Tibial nerve (tissue), 4 donors: ENCODE results near the gene LONP1. TPM values are rescaled to one million over a fixed set of nuclear protein-coding genes. Genes with fewer than 3 reads are reported as not detected.

ENCODE experiments used
- DNase-seq, 2 donors: peaks; one replicate each; pipeline ENCODE4 v3.0.0-alpha.2; 2019; ENCODE audit warnings: low spot score in 2 of 2
- H3K27ac ChIP-seq, 4 donors: fragments of 200-600 bp; sonication (generic) in 3 of 4; one replicate each; pipeline ENCODE4 v1.5.1; 2017 to 2019; ENCODE audit warnings: mild to moderate bottlenecking in 1 of 4
- H3K27me3 ChIP-seq, 2 donors: fragments of 200-600 bp; sonication (generic) in 1 of 2; one replicate each; pipeline versions ENCODE4 v1.5.1 to v1.6.0; 2017 to 2019
- H3K36me3 ChIP-seq, 3 donors: fragments of 200-600 bp; sonication (generic); one replicate each; pipeline ENCODE4 v1.5.1; 2018 to 2019
- H3K4me1 ChIP-seq, 4 donors: fragments of 200-600 bp; sonication (generic) in 3 of 4; one replicate each; pipeline ENCODE4 v1.5.1; 2017 to 2019
- H3K4me3 ChIP-seq, 4 donors: fragments of 200-600 bp; sonication (generic) in 3 of 4; one replicate each; pipeline ENCODE4 v1.5.1; 2017 to 2019; ENCODE audit warnings: mild to moderate bottlenecking in 1 of 4, moderate library complexity in 1 of 4
- H3K9me3 ChIP-seq, 4 donors: fragments of 200-600 bp; sonication (generic) in 3 of 4; one replicate each; pipeline ENCODE4 v1.5.1; 2017 to 2019
- EP300 ChIP-seq, 2 donors: sonication (generic); formaldehyde crosslinking; IDR thresholded peaks; one replicate each; pipeline ENCODE4 v1.6.1; 2017; ENCODE audit warnings: antibody characterized with exemption in 2 of 2, mild to moderate bottlenecking in 1 of 2
- POLR2A ChIP-seq, 2 donors: fragments of 450-650 bp; IDR thresholded peaks; one replicate each; pipeline ENCODE4 v1.6.1; 2017; ENCODE audit warnings: antibody characterized with exemption in 2 of 2, mild to moderate bottlenecking in 2 of 2, moderate library complexity in 2 of 2
- WGBS, 2 donors: methylation state at CpG; one replicate each; pipeline ENCODE4 v1.1.5; 2018; 5-methylcytosine and 5-hydroxymethylcytosine counted together
- total RNA-seq, 4 donors: library from RNA; depleted of rRNA; stranded (reverse); fragments of >200 nt; gene quantifications; one replicate each; pipeline ENCODE4 v1.1.0, GENCODE V29; 2016
- TF ChIP-seq, protein P1 (sequence below), 5 experiments: fragments of 200-600 bp in 3 of 5; fragments of 450-650 bp in 2 of 5; sonication (generic) in 3 of 5; IDR thresholded peaks; one replicate each; pipeline ENCODE4 v1.5.1; 2016 to 2019; ENCODE audit warnings: antibody characterized with exemption in 5 of 5, mild to moderate bottlenecking in 3 of 5, moderate library complexity in 2 of 5

Gene LONP1
- total RNA-seq, 4 donors from 2014 or later: 107 to 116 (median 110) TPM

DNA sequence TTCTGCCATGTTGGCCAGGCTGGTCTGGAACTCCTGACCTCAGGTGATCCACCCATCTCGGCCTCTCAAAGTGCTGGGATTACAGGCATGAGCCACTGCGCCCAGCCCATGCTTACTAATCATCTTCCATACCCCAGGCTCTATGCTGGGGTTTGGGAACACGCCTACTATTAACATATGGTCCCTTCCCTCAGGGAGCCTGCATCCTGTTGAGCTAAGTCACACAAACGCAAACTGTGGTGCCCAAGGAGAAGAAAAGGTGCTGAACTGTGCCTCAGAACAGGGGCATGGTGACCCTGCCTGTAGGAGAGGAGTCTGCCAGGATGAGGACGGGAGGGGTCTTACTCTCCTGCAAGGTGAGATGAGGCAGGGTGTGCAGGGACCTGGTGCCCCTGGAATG lies 45.2 kb downstream of the LONP1 start:
- DNase-seq: no peak

DNA sequence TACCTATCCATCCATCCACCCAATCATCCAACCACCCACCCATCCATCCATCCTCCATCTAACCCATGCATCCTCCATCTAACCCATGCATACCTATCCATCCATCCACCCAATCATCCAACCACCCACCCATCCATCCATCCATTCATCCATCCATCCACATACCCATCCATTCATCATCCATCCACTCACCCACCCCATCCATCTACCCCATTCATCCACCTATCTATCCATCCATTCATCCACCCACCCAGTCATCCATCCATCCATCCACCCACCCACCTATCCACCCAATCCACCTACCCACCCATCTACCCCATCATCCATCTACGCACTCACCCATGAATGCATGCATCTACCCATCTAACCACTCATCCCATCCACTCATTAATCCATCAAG lies 46.2 kb downstream of the LONP1 start:
- H3K36me3 ChIP-seq: peaks cover 0 to 49% (median 0%) of the 10 kb centered on the region in 3 donors
- no peak for DNase-seq
- no peak overlapping the region for H3K4me3 ChIP-seq
- no peaks in the 10 kb centered on the region for H3K9me3 ChIP-seq
- H3K4me1 ChIP-seq: peaks cover 0 to 7% (median 0%) of the 10 kb centered on the region in 4 donors
- 100% methylated on average over 1 of the region's 1 CpG for WGBS, 2 donors
- TF ChIP-seq EP300 (IDR thresholded peaks at IDR 0.05): no peak
- TF ChIP-seq, protein P1, sequence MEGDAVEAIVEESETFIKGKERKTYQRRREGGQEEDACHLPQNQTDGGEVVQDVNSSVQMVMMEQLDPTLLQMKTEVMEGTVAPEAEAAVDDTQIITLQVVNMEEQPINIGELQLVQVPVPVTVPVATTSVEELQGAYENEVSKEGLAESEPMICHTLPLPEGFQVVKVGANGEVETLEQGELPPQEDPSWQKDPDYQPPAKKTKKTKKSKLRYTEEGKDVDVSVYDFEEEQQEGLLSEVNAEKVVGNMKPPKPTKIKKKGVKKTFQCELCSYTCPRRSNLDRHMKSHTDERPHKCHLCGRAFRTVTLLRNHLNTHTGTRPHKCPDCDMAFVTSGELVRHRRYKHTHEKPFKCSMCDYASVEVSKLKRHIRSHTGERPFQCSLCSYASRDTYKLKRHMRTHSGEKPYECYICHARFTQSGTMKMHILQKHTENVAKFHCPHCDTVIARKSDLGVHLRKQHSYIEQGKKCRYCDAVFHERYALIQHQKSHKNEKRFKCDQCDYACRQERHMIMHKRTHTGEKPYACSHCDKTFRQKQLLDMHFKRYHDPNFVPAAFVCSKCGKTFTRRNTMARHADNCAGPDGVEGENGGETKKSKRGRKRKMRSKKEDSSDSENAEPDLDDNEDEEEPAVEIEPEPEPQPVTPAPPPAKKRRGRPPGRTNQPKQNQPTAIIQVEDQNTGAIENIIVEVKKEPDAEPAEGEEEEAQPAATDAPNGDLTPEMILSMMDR (IDR thresholded peaks at IDR 0.05): no peak
- TF ChIP-seq POLR2A (IDR thresholded peaks at IDR 0.05): no peak
- H3K27me3 ChIP-seq: no peaks in the 10 kb centered on the region
- H3K27ac ChIP-seq: no peak overlapping the region

More for the DNA sequence above, 45.2 kb downstream of the LONP1 start:
- Histone ChIP-seq H3K4me3 (no peak overlapping the region), H3K27ac (no peak overlapping the region), H3K36me3 (peaks cover 0 to 40% (median 0%) of the 10 kb centered on the region in 3 donors), H3K9me3 (no peaks in the 10 kb centered on the region), H3K4me1 (peaks cover 0 to 17% (median 7%) of the 10 kb centered on the region in 4 donors), H3K27me3 (no peaks in the 10 kb centered on the region)
- WGBS, 2 donors: 75 to 91% methylated on average over 5 of the region's 5 CpGs
- TF ChIP-seq, protein P1 (IDR thresholded peaks at IDR 0.05): no peak
- TF ChIP-seq POLR2A (IDR thresholded peaks at IDR 0.05) (no peak), EP300 (IDR thresholded peaks at IDR 0.05) (no peak)

DNA sequence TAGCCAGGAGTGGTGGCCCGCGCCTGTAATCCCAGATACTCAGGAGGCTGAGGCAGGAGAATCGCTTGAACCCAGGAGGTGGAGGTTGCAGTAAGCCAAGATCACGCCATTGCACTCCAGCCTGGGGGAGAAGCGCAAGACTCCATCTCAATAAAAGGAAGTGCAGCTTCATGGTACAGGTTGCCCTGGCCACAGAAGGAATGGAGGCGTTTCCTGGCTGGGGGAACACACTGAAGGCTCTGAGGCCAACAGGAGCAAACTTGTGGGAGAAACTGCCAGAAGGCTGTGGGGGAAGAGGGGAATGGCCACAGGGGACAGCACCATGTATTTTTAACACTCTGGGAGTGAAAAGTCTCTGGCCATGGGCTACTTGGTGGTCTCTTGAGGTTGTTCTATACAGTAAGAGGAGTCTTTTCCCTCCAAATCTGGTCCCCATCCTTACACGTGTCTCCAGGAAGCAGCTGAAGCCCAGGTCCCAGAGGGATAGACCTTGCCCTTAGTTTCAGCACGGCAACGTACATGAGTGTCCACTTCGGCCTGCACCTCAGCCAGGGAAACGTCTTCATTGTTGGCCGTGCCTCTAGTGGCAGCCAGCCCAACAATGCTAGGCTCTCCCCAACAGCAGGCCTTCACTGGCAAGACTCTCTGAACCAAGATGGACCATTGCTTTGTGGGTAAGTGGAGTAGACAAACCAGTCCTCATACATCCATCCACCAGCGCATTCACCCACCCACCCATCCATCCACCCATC lies 47.1 kb downstream of the LONP1 start:
- no peak for TF ChIP-seq EP300 (IDR thresholded peaks at IDR 0.05)
- no peak for TF ChIP-seq POLR2A (IDR thresholded peaks at IDR 0.05)
- TF ChIP-seq, protein P1 (IDR thresholded peaks at IDR 0.05): no peak
- H3K9me3 ChIP-seq: no peaks in the 10 kb centered on the region
- peaks cover 0 to 49% (median 2%) of the 10 kb centered on the region in 3 donors for H3K36me3 ChIP-seq
- DNase-seq: no peak
- 78 to 82% methylated on average over 12 to 13 of the region's 13 CpGs for WGBS, 2 donors
- H3K27ac ChIP-seq: no peak overlapping the region
- no peaks in the 10 kb centered on the region for H3K27me3 ChIP-seq
- no peak overlapping the region for H3K4me3 ChIP-seq
- no peaks in the 10 kb centered on the region for H3K4me1 ChIP-seq

DNA sequence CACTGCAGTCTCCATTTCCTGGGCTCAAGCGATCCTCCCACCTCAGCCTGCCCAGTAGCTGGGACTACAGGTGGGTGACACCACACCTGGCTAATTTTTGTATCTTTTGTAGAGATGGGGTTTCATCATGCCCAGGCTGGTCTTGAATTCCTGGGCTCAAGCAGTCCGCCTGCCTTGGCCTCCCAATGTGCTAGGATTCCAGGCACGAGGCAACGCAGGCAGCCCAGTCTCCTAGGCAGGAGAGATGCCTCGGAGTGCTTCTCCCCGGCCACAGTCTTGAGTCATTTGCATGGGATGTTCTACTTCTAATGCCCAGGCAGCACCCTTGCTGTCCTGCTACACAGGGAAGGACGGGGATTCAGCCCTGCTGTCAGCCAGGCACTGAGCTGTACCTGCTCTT lies 48.3 kb downstream of the LONP1 start:
- Histone ChIP-seq H3K27ac (no peak overlapping the region), H3K4me1 (no peaks in the 10 kb centered on the region), H3K36me3 (peaks cover 0 to 51% (median 10%) of the 10 kb centered on the region in 3 donors), H3K4me3 (no peak overlapping the region), H3K9me3 (no peaks in the 10 kb centered on the region), H3K27me3 (no peaks in the 10 kb centered on the region)
- TF ChIP-seq POLR2A (IDR thresholded peaks at IDR 0.05) (no peak), EP300 (IDR thresholded peaks at IDR 0.05) (no peak)
- TF ChIP-seq, protein P1 (IDR thresholded peaks at IDR 0.05): no peak
- no peak for DNase-seq
- WGBS, 2 donors: 85 to 92% methylated on average over 5 to 7 of the region's 7 CpGs

DNA sequence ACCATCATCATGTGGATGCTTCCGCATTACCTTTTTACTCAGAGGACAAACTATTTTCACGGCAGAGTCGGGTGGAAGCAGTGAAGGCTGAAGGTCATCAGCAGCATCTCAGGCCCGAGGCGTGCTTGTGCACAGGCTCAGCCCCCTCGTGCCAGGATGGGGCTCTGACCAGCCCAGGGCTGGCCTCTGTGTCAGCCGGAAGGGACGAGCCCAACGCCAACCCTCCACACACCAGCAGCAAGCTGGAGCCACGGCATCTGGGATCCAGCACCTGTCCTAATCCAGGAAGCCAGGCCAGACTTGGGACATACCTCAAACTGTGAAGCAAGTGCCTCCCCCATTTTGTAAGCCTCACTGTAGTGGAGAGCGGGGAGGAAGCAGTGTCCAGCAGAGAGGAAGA lies 50.7 kb downstream of the LONP1 start:
- DNase-seq: no peak
- H3K4me1 ChIP-seq: no peaks in the 10 kb centered on the region
- no peaks in the 10 kb centered on the region for H3K27me3 ChIP-seq
- no peaks in the 10 kb centered on the region for H3K9me3 ChIP-seq
- H3K4me3 ChIP-seq: no peak overlapping the region
- 84 to 94% methylated on average over 4 to 11 of the region's 11 CpGs for WGBS, 2 donors
- H3K36me3 ChIP-seq: peaks cover 4 to 75% (median 23%) of the 10 kb centered on the region in 3 donors
- TF ChIP-seq POLR2A (IDR thresholded peaks at IDR 0.05) (no peak), EP300 (IDR thresholded peaks at IDR 0.05) (no peak)
- TF ChIP-seq, protein P1 (IDR thresholded peaks at IDR 0.05): no peak
- H3K27ac ChIP-seq: no peak overlapping the region
